ENCODE data around the gene YAP1.

DNA sequence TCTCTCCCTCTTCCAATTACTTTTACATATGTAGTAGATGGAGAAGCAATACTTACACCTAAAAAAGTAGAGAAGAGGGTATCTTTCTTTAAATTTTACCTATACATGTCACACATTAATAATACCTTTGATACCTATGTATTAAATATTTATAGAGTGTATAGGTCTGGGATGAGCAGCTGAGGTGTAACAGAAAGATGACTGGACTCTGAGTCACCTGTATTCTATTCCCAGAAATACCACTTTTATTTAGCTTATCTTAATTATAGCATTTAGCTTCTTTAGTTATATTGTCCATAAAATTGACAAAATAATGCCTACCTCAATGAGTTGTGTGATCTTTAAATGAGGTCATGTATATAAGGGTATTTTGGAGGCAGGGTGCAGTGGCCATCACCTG lies 30.6 kb upstream of the YAP1 start:
- TF ChIP-seq CTCF (IDR thresholded peaks at IDR 0.05) (no peak), POLR2A (IDR thresholded peaks at IDR 0.05) (no peak)

Measured in heart left ventricle (tissue), 13 donors.